ENCODE data around the gene CYRIA. TPM values are rescaled to one million over a fixed set of nuclear protein-coding genes. Genes with fewer than 3 reads are reported as not detected.

The CYRIA gene
- total RNA-seq, 1 donor from 2014 or later: 227 TPM

- FAIRE-seq (no peak), DNase-seq (ENCODE audit: low spot score in 2 of 2) (no peak)
Measured at GRCh38 chr2:16652296-16653082, 13.1 kb downstream of the CYRIA start.

DNA sequence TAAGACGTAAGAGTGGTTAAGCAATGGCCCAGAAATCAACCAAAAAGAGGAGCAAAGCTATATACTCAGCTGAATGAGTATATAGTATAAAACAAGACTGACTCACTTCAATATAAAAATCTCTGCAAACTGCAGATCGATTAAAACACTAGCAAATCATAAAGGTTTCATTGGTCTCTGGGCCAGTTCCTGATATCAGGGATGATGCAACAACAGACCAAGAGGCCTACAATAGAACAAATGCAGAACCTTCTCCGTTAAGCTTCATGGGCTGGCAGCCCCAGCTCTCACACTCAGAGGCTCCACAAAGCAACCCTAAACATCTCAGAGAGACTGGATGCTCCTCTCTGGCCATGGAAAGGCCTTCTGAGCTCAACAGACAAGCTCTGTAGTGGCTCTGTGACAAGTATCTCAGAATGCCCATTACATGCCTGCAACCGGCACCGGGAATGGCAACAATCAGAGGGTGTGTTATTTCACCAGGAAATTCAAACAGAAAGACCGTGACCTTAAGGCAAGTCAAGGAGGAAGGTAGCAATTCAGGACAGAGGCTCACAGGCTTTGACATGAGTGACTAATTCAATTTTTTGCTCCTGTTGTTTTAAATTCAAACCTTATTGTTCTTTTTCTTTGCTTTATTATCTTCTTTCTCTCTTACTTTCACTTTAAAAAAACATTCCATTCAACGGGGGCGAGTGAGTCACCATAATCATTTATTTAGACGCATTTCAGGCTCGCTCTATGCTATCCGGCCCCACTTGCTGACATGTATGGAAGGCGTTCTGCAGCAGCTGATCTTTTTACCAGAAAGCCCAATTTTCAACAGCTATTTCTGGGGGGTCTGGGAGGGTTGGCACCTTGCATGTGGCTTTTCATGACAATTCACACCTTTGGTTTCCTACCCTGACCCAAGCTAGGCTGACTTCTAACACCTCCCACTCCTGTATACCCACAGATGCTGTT lies 15.1 kb downstream of the CYRIA start:
- DNase-seq (ENCODE audit: low spot score in 2 of 2) (no peak), FAIRE-seq (no peak)

GRCh38 chr2:16649353-16650286 lies 16.0 kb downstream of the CYRIA start:
- DNase-seq (ENCODE audit: low spot score in 2 of 2) (no peak), FAIRE-seq (no peak)

DNA sequence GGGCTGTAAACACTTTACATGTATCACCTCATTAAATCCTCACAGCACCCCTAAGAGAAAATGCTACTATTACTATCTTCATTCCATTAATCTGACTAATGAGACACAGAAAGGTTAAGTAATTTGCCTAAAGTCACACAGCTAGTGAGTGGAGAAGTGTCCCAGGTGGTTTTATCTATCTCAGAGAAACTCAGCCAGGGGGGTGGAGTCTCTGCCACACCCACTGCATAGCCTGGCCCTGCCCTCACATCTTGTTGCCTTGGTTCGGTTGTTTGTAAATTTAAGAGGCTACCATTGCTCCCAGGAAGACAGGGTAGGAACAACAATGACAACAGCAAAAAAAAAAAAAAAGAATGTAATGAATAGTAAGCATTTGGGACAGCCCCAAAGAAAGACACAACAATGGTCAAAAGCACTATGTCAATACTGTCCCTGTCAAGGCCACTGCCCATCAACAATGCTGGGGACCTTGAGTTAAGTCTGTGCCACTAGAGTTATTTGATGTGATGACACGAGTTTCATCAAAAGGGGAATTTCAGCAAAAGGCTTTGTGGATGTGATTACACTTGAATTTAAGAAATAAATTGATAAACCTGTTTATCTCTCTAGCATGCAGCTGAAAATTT lies 17.5 kb downstream of the CYRIA start:
- DNase-seq (ENCODE audit: low spot score in 2 of 2) (no peak), FAIRE-seq (no peak)

GRCh38 chr2:16645775-16646559 lies 19.7 kb downstream of the CYRIA start:
- DNase-seq (ENCODE audit: low spot score in 2 of 2): no peak
- FAIRE-seq: no peak

DNA sequence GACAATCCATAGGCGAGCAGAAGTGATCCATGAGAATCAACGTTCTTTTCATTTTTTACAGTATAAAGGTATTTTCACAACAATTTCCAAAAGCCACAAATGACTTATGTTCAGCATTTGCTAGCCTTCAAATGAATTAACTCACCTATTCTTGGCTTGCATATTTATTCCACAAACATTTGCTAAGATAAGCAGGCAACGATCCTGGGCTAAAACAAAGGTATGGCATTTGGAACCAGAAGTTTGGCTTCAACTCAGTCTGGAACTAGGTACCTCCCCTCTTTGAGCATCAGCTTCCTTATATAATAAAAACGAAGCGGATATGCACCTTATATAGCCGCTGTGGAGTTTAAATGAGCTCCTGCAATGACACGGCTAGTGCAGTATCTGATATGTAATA lies 20.5 kb downstream of the CYRIA start:
- DNase-seq (ENCODE audit: low spot score in 2 of 2): no peak
- FAIRE-seq: no peak

GRCh38 chr2:16644221-16644925 lies 21.3 kb downstream of the CYRIA start:
- DNase-seq (ENCODE audit: low spot score in 2 of 2): no peak
- no peak for FAIRE-seq

- FAIRE-seq (no peak), DNase-seq (ENCODE audit: low spot score in 2 of 2) (no peak)
Measured at GRCh38 chr2:16643099-16643498, 22.5 kb downstream of the CYRIA start.

DNA sequence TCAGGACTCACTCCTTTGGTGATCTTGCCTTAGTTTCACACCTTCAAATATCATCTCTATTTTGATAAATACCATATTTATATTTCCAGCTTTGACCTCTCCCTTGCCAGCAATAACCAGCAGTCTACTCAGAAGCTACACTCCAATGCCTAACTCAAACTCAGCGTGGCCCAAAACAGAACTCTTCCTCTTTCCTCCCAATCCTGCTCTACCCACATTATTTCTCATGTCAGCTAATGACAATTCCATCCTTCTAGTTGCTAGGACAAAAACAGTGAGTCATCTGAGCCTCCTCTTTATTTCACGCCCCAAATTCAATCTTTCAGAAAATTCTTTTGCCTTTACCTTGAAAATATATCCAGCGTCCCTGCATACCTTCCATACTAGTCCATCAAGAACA lies 23.5 kb downstream of the CYRIA start:
- DNase-seq (ENCODE audit: low spot score in 2 of 2): no peak
- FAIRE-seq: no peak

DNA sequence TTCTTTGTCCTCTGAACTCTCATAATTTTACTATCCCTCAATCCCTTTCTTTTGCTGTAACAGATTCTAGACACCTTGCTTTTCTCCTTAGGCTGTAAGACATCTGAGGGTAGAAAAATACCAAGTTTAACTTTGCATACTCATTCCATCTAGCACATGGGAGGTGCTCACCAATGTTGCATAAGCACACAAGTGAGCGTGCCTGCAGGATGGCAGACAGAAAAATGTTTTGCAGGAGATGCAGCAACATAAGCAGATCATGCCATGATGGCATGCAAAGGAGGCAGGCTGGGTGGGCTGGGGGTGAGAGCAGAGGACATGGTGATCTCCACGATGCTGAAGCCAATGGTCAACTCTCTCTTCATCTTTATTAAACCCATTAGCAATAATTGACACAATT lies 24.1 kb downstream of the CYRIA start:
- no peak for FAIRE-seq
- no peak for DNase-seq (ENCODE audit: low spot score in 2 of 2)

DNA sequence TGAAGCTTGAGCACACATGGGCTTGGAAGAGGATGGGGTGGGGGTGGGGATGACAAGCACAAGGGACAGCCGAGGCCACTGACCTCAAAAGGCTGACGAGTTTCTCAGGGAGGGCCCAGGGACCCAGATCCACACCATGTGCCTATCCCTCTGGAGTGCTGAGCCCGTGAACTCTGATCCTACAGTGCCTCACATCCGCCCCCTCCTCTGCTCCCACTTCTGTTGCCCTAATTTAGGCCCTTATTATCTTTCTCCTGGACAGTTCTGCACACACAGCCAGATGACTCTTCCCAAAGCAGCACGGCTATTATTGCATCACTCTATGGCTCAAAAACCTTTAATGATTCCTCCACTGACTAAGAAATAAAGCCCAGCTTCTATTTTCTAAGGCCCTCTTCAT lies 24.8 kb downstream of the CYRIA start:
- DNase-seq (ENCODE audit: low spot score in 2 of 2) (no peak), FAIRE-seq (no peak)

GRCh38 chr2:16640001-16640700 lies 25.5 kb downstream of the CYRIA start:
- FAIRE-seq (no peak), DNase-seq (ENCODE audit: low spot score in 2 of 2) (no peak)

- FAIRE-seq: no peak
- no peak for DNase-seq (ENCODE audit: low spot score in 2 of 2)
Measured at GRCh38 chr2:16639431-16639830, 26.2 kb downstream of the CYRIA start.

DNA sequence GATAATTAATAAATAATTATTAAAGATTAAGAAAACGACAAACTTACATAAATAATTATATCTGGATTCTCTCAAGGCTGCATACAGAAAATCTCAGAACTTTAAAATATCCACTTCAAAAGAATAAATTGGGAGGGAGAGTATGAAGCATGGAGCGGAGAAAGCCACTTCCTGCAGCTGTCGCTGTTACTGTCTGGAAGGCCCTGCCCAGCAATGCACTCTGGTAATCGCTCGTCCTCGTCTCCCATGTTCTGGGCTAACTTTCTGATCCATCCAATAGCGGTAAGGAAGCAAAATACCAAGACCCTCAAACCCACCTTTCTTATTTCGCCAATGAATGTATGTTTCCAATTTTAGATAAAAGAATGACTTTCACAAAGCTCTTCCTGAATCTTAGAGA lies 26.7 kb downstream of the CYRIA start:
- FAIRE-seq: no peak
- DNase-seq (ENCODE audit: low spot score in 2 of 2): no peak

DNA sequence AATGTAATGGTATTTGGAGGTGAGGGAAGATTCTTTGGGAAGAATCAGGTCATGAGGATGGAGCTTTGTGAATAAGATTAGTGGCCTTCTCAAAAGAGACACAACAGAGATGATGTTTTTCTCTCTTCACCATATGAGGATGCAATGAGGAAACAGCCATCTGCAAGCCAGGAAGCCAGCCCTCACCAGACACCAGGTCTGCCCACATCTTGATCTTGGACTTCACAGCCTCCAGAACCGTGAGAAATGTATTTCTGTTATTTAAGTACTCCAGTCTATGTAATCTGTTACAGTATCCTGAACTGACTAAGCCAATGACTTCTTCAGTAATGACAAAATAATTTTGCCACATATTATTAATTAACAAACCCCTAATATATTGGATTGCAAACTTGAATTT lies 28.3 kb downstream of the CYRIA start:
- DNase-seq (ENCODE audit: low spot score in 2 of 2): no peak
- FAIRE-seq: no peak

DNA sequence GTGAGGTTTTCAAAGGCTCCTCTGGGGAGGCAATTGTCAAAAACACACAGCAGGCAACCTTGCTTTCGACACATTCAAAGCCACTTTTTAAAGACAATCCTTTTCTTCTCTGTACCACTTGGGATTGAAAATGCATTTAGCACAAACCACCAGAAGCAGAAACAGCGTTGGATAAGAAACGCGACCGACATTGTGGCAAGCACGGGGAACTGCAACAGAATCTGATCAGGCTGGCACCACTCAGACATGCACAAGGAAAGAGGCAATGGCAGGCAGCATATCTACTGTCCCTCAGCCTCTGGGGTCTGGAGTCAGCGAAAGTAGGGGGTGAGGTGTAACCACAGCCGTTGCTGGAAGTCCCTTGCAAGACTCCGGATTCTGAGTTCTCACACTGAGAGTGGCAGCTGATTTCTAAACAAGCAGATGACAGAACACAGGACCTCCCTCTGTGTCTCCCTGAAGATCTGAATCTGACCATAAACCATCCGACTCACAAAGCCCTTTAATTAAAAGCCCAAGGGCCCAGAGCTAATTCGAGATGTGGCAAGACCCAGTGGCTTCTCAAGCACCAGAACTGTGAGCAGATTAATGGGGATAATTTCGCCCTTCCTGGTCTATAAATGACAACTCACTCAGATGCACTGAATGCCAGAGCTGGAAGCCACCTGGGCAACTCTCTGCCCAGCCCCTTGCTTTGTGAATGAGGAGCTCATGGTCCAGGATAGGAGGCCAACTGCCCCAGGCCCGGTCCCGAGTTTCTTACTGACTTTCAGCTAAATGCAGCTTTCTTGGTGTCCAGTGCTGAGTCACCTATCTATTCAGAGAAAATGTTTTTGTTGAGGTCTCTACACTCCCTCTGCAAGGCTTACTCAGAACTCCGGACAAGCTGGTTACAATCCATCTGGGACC lies 29.6 kb downstream of the CYRIA start:
- DNase-seq (ENCODE audit: low spot score in 2 of 2) (no peak), FAIRE-seq (no peak)
